HG02943 (cell line): ENCODE measurements around the gene CERK.
"Not testable (repeated sequence)": the region's sequence is repeated elsewhere in the genome, so short reads cannot be mapped to it uniquely, and the experiment has no call there.

Source experiments
- ATAC-seq: cut with Tn5 transposase; IDR thresholded peaks from one replicate; pipeline ENCODE4 v1.9.1; 2021; ENCODE audit warnings: mild to moderate bottlenecking, low read depth, moderate library complexity; ENCODE audit not compliant: unreplicated experiment

Gene CERK

GRCh38 chr22:46734213-46734722 is 3.8 kb downstream of the CERK start:
- not testable (repeated sequence) for ATAC-seq

- no peak for ATAC-seq
These were observed 5.5 kb downstream of the CERK start for GRCh38 chr22:46732513-46732912.

- ATAC-seq, result no peak
These were observed 6.0 kb downstream of the CERK start for GRCh38 chr22:46732041-46732379.

DNA sequence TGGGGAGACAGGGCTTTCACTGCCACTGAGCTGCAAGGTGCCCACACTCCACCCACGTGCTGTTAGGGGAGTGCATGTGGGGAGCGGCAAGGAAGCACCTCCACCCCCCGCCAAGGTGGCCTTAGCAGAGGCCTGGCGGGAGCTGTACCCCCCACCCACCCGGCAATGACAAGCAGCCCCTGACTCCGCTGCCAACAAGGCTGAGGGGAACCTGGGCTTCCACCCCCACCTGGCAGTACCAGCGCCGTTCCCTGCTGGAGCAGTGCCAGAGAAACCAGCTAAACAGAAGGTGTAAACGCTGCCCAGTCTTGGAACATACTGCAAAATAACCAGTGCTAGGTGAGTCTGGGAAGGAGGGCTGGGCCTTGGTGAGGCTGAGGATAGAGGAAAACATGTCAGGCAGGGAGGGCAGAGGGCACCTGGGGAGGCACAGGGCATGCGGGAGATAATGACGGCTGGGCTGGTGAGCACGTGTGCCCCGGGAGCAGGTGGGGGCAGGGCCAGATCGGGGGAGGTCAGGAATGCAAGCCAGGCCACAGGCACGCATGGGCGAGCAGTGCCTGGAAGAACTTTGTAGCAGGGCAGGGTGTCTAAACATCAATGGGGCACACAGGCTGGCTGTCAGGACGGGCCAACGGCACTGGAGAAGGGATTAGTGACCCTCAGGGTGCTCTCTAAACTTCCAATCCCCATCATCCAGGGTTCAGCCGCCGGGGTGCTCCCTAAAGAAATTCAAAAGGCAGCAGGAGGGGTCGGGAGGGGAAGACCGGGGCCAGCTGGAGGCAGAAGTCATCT is 6.6 kb downstream of the CERK start:
- no peak for ATAC-seq

DNA sequence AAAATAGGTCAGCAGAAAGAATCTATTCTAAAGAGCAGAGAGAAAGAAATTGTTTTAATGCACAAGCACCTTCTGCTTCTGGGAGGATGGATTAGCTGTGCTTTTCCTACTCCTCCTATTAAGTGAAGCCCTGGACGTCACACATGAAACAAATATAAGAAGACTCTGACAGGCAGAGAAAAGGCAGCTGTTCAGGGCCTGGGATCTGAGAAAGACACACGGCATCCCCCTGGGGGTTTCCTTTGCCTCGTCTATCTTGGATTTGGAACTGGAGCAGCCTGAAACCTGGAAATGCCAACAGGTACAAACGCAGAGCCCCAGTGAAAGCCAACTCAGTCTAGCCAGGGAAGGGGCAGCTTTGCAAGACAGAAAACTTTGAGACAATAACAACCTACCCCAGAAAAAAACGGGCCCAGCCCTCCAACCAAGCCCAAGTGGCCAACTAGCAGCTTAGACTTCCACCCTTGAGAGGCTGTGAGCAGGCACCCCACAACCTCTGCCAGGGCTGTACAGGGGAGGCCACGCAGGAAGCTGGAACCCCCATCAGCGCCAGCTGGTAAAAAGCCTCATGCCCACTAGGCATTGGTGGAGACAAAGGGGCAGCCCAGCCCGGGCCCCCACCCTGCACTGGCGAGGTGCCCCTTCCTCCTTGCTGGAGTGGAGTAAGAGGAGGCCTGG is 7.3 kb downstream of the CERK start:
- ATAC-seq, result no peak

GRCh38 chr22:46728470-46728869 is 9.6 kb downstream of the CERK start:
- no peak for ATAC-seq

GRCh38 chr22:46727813-46728364 is 10.2 kb downstream of the CERK start:
- no peak for ATAC-seq

DNA sequence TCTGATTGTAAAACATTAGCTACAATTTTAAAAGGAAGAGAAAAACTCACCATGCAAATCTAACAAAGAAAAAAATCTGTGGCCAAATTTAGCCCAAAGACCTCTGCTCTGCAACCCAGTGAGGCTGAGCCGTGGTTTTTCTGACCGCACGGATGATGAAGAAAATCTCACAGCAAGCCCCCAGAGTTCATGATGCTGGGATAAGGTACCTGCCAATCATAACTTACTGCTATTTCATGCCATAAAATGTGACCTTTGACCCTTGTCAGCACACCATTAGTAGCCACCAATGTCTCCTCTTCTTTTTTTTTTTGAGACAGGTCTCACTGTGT is 11.1 kb downstream of the CERK start:
- no peak for ATAC-seq

- ATAC-seq, result no peak
These were observed 11.7 kb downstream of the CERK start for GRCh38 chr22:46726066-46726985.

- ATAC-seq, result no peak
These were observed 13.0 kb downstream of the CERK start for GRCh38 chr22:46725096-46725495.

DNA sequence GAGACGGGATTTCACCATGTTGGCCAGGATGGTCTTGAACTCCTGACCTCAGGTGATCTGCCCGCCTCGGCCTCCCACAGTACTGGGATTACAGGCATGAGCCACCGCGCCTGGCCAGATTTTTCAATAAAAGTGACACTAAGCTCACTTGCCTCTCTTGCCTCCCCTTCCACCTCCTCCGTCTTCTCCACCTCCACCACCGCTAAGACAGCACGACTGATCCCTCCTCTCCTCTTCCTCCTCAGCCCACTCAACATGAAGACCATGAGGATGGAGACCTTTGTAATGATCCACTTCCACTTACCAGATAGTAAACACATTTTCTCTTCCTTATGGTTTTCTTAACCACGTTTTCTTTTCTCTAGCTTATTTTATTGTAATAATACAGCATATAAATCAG is 14.2 kb downstream of the CERK start:
- no peak for ATAC-seq

DNA sequence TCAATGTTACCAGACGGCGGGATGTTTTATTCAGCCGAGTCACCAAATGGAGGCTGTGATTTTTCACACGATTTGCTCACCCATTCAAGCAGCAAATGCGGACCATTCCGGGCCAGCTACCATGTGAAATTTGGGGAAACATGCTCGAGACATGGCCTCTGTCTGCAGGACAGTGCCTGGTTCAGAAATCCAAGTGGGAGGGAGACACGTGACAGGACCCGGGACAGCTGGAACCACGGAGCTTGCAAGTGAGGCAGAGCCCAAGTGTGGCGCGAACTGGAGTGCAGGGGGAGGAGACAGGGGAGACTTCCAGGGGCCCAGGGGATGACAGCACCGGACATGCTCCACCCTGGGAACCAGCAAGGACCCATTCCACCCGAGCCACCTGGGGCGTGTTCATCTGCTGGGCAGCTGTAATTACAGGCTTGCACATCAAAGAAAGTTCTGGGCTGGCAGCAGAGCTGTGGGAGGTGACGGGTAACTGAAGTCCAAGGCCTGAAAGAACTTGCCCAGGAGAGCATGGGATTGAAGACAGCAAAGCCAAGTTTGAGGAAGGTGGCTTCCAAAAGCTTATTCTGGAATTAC is 16.5 kb downstream of the CERK start:
- no peak for ATAC-seq

DNA sequence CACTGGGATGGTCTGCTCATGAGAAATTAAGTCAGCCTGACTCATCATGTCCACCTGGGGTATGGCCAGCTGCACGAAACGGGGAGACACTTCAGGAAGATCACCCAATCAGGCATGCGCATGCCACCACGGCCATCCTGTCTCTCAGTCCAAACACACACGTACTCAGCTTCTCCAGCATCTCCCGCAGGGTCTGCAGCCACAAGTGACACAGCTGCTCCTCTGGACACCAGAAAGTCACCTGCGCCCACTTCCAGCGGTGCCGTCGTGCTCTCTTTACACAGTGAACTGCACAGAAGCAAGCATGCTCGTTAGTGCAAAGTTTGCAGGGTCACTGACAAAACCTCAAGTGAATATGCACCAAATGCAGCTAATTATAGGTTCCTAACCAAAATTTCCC is 18.1 kb downstream of the CERK start:
- no peak for ATAC-seq

DNA sequence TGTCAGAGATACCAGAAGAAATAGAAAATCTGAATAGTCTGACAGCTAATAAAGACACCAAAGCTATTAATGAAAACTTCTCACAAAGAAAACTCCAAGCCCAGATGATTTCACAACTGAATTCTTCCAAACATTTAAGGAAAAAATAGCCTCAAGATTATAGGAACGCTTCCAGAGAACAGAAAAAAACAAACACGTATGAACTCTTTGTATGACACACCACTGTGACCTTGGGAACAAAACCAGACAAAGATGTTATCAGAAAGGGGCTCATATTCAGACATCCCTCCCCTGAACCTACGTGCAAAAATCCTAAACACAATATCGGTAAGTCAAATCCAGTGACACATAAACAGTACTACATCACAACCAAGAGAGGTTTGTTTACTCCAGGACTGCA is 23.5 kb downstream of the CERK start:
- ATAC-seq, result no peak

DNA sequence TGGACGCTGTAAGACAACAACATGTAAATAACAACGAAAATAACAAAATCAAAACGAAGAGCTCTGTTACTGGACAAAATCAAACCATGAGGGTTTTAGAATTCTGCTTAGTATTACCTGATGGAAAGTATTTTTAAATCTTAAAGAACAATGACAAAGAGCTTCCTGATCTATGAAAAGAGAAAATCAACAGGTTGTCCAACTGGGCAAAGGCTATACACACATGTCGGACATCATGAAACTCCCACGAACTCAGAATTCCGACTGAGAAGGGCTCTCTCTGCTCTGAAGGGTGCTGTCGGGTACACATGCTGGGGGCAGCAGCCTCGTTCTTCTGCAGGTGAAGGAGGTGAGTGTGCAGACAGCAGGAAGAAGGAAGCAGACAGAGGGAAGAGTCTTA is 25.8 kb downstream of the CERK start:
- no peak for ATAC-seq

GRCh38 chr22:46710806-46711205 is 27.2 kb downstream of the CERK start:
- no peak for ATAC-seq

GRCh38 chr22:46708766-46709330 is 29.2 kb downstream of the CERK start:
- no peak for ATAC-seq

DNA sequence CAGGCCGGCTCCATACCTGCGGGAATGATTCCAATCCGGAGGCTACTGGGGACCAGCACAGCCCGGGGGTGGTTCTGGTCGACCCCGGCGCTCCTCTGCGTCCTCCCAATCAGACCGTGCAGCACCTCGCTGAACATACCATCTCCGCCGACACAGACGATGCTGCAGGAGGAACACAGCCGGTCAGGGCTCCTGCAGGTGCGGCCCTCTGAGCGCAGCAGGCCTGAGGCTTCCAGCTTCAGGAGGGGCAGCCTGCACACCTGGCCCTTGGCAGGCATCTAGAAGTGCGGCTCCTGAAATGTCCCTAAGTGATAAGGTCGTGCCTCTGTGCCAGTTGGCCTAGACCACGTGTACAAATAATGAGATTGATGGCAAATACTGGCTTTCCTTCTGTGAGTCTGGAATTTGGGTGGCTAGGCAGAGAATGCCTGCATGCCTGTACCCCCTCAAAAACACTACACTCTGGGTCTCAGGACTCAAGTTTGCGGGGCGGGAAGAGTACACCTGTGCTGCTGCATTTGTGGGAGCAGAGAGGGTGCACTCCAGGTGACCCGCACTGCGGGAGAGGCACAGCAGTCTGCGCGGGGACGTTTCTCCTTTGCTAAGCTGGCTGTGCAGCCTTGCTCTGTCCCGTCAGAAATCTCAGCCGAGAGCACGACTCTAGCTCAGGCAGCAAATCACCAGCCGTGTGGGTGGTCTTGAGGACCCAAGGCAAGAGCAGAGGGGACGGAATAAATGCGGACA is 30.1 kb downstream of the CERK start:
- ATAC-seq, result no peak

DNA sequence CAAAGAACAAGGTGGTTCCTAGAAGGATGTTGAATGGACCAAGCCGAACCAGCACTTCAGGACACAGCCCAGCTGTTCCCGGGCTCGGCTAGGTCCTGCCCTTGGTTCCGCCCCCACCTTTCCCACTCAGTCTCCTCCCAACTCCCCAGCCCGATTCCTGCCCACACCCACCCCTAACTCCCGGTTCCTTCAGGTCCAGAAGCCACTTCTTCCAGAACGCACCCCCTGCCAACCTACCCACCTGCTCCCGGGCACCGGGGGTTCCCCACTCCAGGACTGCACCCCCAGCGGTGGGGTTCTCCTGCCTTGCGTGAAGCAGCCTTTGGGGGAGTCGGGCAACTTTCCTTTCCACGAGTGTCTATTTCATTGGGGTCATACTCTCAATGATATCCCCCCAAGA is 30.7 kb downstream of the CERK start:
- ATAC-seq, result no peak
